Measurements from ENCODE around the gene ATF7. TPM values are rescaled to one million over a fixed set of nuclear protein-coding genes. Genes with fewer than 3 reads are reported as not detected.

ATF7 gene
- total and polyA plus RNA-seq, 2 donors (not counting 1 experiment from before 2014, with no cell fraction given): 15.7 to 42.2 TPM

- no peak overlapping the region for H2AFZ ChIP-seq (ENCODE audit: insufficient read depth, low read depth, low read length, poor library complexity, severe bottlenecking)
- no peak overlapping the region for H3K27ac ChIP-seq (ENCODE audit: low read length in 2 of 2)
- no peak overlapping the region for H3K9ac ChIP-seq (ENCODE audit: low read length)
- Mint-ChIP-seq H3K4me3 (no peak overlapping the region), H3K27me3 (no peaks in the 10 kb centered on the region), H3K9me3 (ENCODE audit: insufficient read depth) (no peaks in the 10 kb centered on the region), H3K27ac (no peak overlapping the region), H3K4me1 (no peaks in the 10 kb centered on the region)
- 99% methylated on average over 8 of the region's 14 CpGs for WGBS (ENCODE audit: insufficient coverage)
- intact Hi-C loops (cut with micrococcal nuclease): no loop called here
- H4K20me1 ChIP-seq (ENCODE audit: control insufficient read depth, insufficient read depth, low read length, poor library complexity, severe bottlenecking): no peaks in the 10 kb centered on the region
- no peaks in the 10 kb centered on the region for H3K9me3 ChIP-seq (ENCODE audit: control extremely low read depth in 1 of 3, control insufficient read depth in 2 of 3, insufficient read depth in 1 of 3, low read length in 2 of 3)
- no peak overlapping the region for H3K4me3 ChIP-seq (ENCODE audit: control extremely low read depth in 1 of 5, extremely low read depth in 1 of 5, insufficient read depth in 1 of 5, low read depth in 2 of 5, low read length in 4 of 5)
- no peak overlapping the region for H3K4me2 ChIP-seq (replicated peaks; ENCODE audit: low read depth, low read length, poor library complexity, severe bottlenecking)
- no peaks in the 10 kb centered on the region for H3K79me2 ChIP-seq (ENCODE audit: control insufficient read depth, insufficient read depth, low read length)
- no peaks in the 10 kb centered on the region for H3K4me1 ChIP-seq (ENCODE audit: control insufficient read depth in 2 of 2, insufficient read depth in 2 of 2, low read length in 2 of 2)
- peaks cover 0 to 32% of the 10 kb centered on the region in 2 experiments for H3K36me3 ChIP-seq (replicated peaks in 1 of 2; ENCODE audit: control extremely low read depth in 1 of 2, control insufficient read depth in 1 of 2, extremely low read depth in 1 of 2, insufficient read depth in 2 of 2, low read length in 1 of 2)
- no peaks in the 10 kb centered on the region for H3K27me3 ChIP-seq (replicated peaks in 1 of 4; ENCODE audit: control extremely low read depth in 1 of 4, control insufficient read depth in 3 of 4, insufficient read depth in 4 of 4, low read length in 3 of 4)
- DNase-seq: no peak
- TF ChIP-seq EZH2 (IDR thresholded peaks at IDR 0.05; ENCODE audit: borderline replicate concordance, insufficient read depth, low read depth, low read length, poor library complexity, severe bottlenecking) (no peak), CTCF (IDR thresholded peaks at IDR 0.05) (no peak)
- ChIA-PET POLR2A (no interaction called here), CTCF (interaction anchor here (0.8 to 1.8 kb wide), 2 partner anchors 123 to 125 kb away, joined by 3 to 4 read pairs; partner anchors contain the start of gene ATP5MC2)
- ATAC-seq (ENCODE audit: low read depth): no peak
Measured at GRCh38 chr12:53552361-53553327, 73.5 kb downstream of the ATF7 start.

GRCh38 chr12:53551889-53552291 is 74.3 kb downstream of the ATF7 start:
- DNase-seq: no peak
- intact Hi-C loops (cut with micrococcal nuclease): no loop called here
- H4K20me1 ChIP-seq (ENCODE audit: control insufficient read depth, insufficient read depth, low read length, poor library complexity, severe bottlenecking): no peaks in the 10 kb centered on the region
- TF ChIP-seq EZH2 (IDR thresholded peaks at IDR 0.05; ENCODE audit: borderline replicate concordance, insufficient read depth, low read depth, low read length, poor library complexity, severe bottlenecking) (no peak), CTCF (IDR thresholded peaks at IDR 0.05) (no peak)
- no peaks in the 10 kb centered on the region for H3K27me3 ChIP-seq (replicated peaks in 1 of 4; ENCODE audit: control extremely low read depth in 1 of 4, control insufficient read depth in 3 of 4, insufficient read depth in 4 of 4, low read length in 3 of 4)
- no peak overlapping the region for H3K4me2 ChIP-seq (replicated peaks; ENCODE audit: low read depth, low read length, poor library complexity, severe bottlenecking)
- H3K79me2 ChIP-seq (ENCODE audit: control insufficient read depth, insufficient read depth, low read length): no peaks in the 10 kb centered on the region
- ChIA-PET CTCF (interaction anchor here (0.8 to 1.8 kb wide), 2 partner anchors 124 to 125 kb away, joined by 3 to 4 read pairs; partner anchors contain the start of gene ATP5MC2), POLR2A (no interaction called here)
- H3K36me3 ChIP-seq (replicated peaks in 1 of 2; ENCODE audit: control extremely low read depth in 1 of 2, control insufficient read depth in 1 of 2, extremely low read depth in 1 of 2, insufficient read depth in 2 of 2, low read length in 1 of 2): peaks cover 0 to 32% of the 10 kb centered on the region in 2 experiments
- H3K4me3 Mint-ChIP-seq: no peak overlapping the region
- no peaks in the 10 kb centered on the region for H3K9me3 ChIP-seq (ENCODE audit: control extremely low read depth in 1 of 3, control insufficient read depth in 2 of 3, insufficient read depth in 1 of 3, low read length in 2 of 3)
- no peak for ATAC-seq (ENCODE audit: low read depth)
- no peak overlapping the region for H2AFZ ChIP-seq (ENCODE audit: insufficient read depth, low read depth, low read length, poor library complexity, severe bottlenecking)
- no peaks in the 10 kb centered on the region for H3K4me1 Mint-ChIP-seq
- H3K27me3 Mint-ChIP-seq: no peaks in the 10 kb centered on the region
- no peak overlapping the region for H3K4me3 ChIP-seq (ENCODE audit: control extremely low read depth in 1 of 5, extremely low read depth in 1 of 5, insufficient read depth in 1 of 5, low read depth in 2 of 5, low read length in 4 of 5)
- WGBS (ENCODE audit: insufficient coverage): no CpG with 5 or more reads among the region's 2 CpGs
- no peak overlapping the region for H3K9ac ChIP-seq (ENCODE audit: low read length)
- no peaks in the 10 kb centered on the region for H3K4me1 ChIP-seq (ENCODE audit: control insufficient read depth in 2 of 2, insufficient read depth in 2 of 2, low read length in 2 of 2)
- no peak overlapping the region for H3K27ac Mint-ChIP-seq
- H3K27ac ChIP-seq (ENCODE audit: low read length in 2 of 2): no peak overlapping the region
- no peaks in the 10 kb centered on the region for H3K9me3 Mint-ChIP-seq (ENCODE audit: insufficient read depth)

Data from B cell (primary cell).